Heart right ventricle (tissue), 16 donors: ENCODE measurements around the gene KRTAP12-1. TPM values are rescaled to one million over a fixed set of nuclear protein-coding genes. Genes with fewer than 3 reads are reported as not detected.
A peak's percentile ranks its signal among the peaks of the same experiment; 100 is the strongest.

Experiments used
- ATAC-seq, 8 donors: fragments of 200-7000 bp; cut with Tn5 transposase; one replicate each; pipeline ENCODE4 v1.9.1; 2020; ENCODE audit warnings: mild to moderate bottlenecking in 8 of 8, moderate library complexity in 8 of 8, moderate number of reproducible peaks in 1 of 8
- DNase-seq, 2 donors: peaks; one replicate each; pipeline ENCODE4 v3.0.0-alpha.2; 2020
- H3K27ac ChIP-seq, 10 donors: fragments of 200-600 bp; sonication (generic) in 2 of 10; one replicate each; pipeline versions ENCODE4 v1.5.0 to v1.8.0; 2020 to 2022; ENCODE audit warnings: mild to moderate bottlenecking in 3 of 10
- H3K27me3 ChIP-seq, 7 donors: fragments of 200-600 bp; one replicate each; pipeline ENCODE4 v1.8.0; 2021 to 2022; ENCODE audit warnings: mild to moderate bottlenecking in 2 of 7
- H3K36me3 ChIP-seq, 9 donors: fragments of 200-600 bp; sonication (generic) in 1 of 9; one replicate each; pipeline versions ENCODE4 v1.5.0 to v1.8.0; 2020 to 2022; ENCODE audit warnings: mild to moderate bottlenecking in 2 of 9
- H3K4me1 ChIP-seq, 9 donors: fragments of 200-600 bp; sonication (generic) in 1 of 9; one replicate each; pipeline versions ENCODE4 v1.5.0 to v1.8.0; 2020 to 2022; ENCODE audit warnings: mild to moderate bottlenecking in 4 of 9
- H3K4me3 ChIP-seq, 10 donors: fragments of 200-600 bp; sonication (generic) in 2 of 10; one replicate each; pipeline versions ENCODE4 v1.5.0 to v1.8.0; 2020 to 2022; ENCODE audit warnings: mild to moderate bottlenecking in 7 of 10, moderate library complexity in 2 of 10
- H3K9me3 ChIP-seq, 11 donors: fragments of 200-600 bp in 10 of 11; sonication (generic) in 2 of 11; one replicate each; pipeline versions ENCODE4 v1.5.0 to v1.8.0; 2013 to 2022; ENCODE audit warnings: mild to moderate bottlenecking in 2 of 11, control low read depth in 1 of 11, moderate library complexity in 1 of 11
- CTCF ChIP-seq, 9 donors: fragments of 200-600 bp; sonication (generic) in 2 of 9; IDR thresholded peaks; one replicate each; pipeline versions ENCODE4 v1.5.0 to v1.8.0; 2021 to 2022; ENCODE audit warnings: antibody characterized with exemption in 9 of 9, mild to moderate bottlenecking in 5 of 9, moderate library complexity in 1 of 9
- WGBS, 2 donors: extraction: QIAGEN DNeasy Blood & Tissue Kit; methylation state at CpG; one replicate each; pipeline ENCODE4 v1.1.7; 2013; ENCODE audit warnings: inconsistent platforms in 1 of 2; 5-methylcytosine and 5-hydroxymethylcytosine counted together
- intact Hi-C, 10 donors: fragments of 100-400 bp; cut with DNase I; formaldehyde crosslinking; loops; one replicate each; pipeline versions ENCODE4 v1.11.1 to v1.14.2; 2022
- polyA plus RNA-seq, 2 donors: library from polyadenylated mRNA; stranded (reverse); fragments of 200-250 nt; gene quantifications; one replicate each; pipeline ENCODE4 v1.2.3, GENCODE V29; 2013
- total RNA-seq, 10 donors: library from RNA; stranded (reverse); fragmentation: NEBNext Ultra II Directional in 3 of 10; extraction: Animal tissue kit (Norgen Biotek cat#: 25700) in 3 of 10; gene quantifications; one replicate each; pipeline versions ENCODE4 v1.2.1 to v1.2.4, GENCODE V29; 2021 to 2023
- donor health status: Arrhythmogenic right ventricular cardiomyopathy.
- donor health status: ischemic (EF 13 %, LVEDD 7.1; RV severe dilation, severe dysfunction).
- donor health status: healthy with polysubstance abuse.
- donor health status: DM: no; HTN: yes; CAD: no.
- donor health status: DM: no; HTN: no; CAD: no.
- donor health status: ischemic (EF 25% LVEDD 6.9; RV normal size, moderate dysfunction).
- donor health status: ischemic (EF 25% LVEDD 5.7; RV mildly dilated, moderate dysfunction).
- donor health status: healthy.
- donor health status: DM: yes; HTN: yes; CAD: no.
- donor health status: Ischemic cardiomyopathy.
- donor health status: ischemic (EF 35%, LVEDD 5.7; RV mildly dilated, moderate dysfunction).
- donor health status: nonischemic (EF 11% LVEDD 7.7; RV severe dilation, severe dysfunction).
- donor health status: DM: yes; HTN: yes; CAD: no.
- donor health status: PGD.
- donor health status: ischemic (EF 29% LVEDD 5.4; RV normal size, mild dysfunction).
- donor health status: nonischemic (EF 23%, LVEDD 6.1; RV moderate dilation, normal function).

The KRTAP12-1 gene
- total and polyA plus RNA-seq, 12 donors: not detected

DNA sequence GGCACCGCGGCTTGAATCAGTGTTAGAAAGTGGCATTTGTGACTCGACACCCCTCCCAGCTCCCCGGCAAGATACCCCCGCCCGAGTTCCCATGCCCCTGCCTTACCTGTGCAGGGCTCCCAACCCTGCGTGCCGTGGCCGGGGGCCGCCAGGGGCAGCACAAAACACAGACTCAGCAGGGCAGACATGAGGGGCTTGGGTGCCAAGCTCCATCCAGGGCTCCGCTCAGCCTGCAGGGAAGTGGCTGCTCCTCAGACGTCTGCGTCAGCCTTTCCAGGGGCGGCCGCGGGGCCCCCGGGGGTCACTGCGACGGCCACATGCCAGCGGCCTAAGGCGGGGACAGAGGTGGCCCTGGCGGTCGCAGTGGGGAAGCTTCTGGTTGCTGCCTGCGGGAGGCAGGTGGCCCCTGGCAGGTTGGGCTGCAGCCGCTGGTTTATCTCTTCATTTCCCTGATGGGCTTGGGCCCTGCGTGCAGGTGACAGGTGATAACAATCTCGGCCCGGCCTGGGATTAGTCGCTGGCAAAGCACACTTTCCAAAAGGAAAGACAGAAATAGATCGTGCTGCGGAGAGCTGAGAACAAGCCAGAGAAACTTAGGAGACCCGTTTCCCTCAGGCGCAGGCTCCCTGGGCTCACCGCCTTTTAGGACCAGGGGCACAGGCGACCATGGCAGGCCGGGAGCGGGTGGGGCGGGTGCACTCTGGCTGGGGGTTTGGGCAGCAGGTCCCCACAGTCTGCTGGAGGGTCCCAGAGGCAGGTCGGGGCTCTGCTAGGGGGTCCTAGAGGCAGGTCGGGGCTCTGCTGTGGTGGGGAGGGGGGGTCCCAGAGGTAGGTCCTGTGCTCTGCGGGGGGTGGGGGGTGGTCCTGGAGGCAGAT, 29.6 kb upstream of the KRTAP12-1 start, which contains the start of gene TSPEAR:
TSS of gene TSPEAR (minus strand) at position 246 of the 876 bp plus-strand sequence. CDS start at position 188, 58 bp downstream.
- H3K9me3 ChIP-seq: no peaks in the 10 kb centered on the region
- WGBS, 2 donors: 1 to 2% methylated on average over 40 to 41 of the region's 41 CpGs
- no peaks in the 10 kb centered on the region for H3K36me3 ChIP-seq
- intact Hi-C loops: no loop called here
- no peak within 1 kb of the TSS for H3K27ac ChIP-seq
- DNase-seq (no peak), ATAC-seq (peak in 2 of 8 donors; percentile 13 to 31)
- H3K4me3 ChIP-seq: peak within 1 kb of the TSS in 1 of 10 donors; percentile 7
- H3K27me3 ChIP-seq: peaks cover 0 to 98% (median 84%) of the 10 kb centered on the region in 7 donors
- peaks cover 0 to 38% (median 17%) of the 10 kb centered on the region in 9 donors for H3K4me1 ChIP-seq
- TF ChIP-seq CTCF (IDR thresholded peaks at IDR 0.05): no peak

- peaks cover 0 to 99% (median 92%) of the 10 kb centered on the region in 7 donors for H3K27me3 ChIP-seq
Observed at GRCh38 chr21:44710756-44711326, 28.9 kb upstream of the KRTAP12-1 start.

DNA sequence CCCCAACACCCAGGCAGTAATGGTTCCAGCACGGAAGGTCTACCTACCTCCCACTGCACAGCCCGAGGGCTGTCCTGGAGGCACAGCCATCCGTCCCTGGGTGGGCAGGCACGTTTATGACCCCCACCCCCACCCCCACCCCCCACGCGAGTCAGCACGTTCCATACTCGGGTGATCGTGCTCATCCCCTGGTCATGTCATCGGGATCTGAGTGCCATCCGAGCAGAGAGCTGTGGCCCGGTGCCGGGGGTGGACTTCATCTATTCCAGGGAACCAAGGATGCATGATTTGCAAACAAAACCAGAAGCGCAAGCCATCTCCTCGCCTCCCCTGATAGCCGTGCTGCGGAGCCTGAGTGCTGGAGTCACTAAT, 28.3 kb upstream of the KRTAP12-1 start:
- DNase-seq (no peak), ATAC-seq (no peak)
- Histone ChIP-seq H3K9me3 (no peaks in the 10 kb centered on the region), H3K36me3 (no peaks in the 10 kb centered on the region), H3K4me1 (peaks cover 0 to 39% (median 17%) of the 10 kb centered on the region in 9 donors), H3K27me3 (peaks cover 0 to 99% (median 93%) of the 10 kb centered on the region in 7 donors), H3K27ac (no peak overlapping the region), H3K4me3 (peak overlapping the region in 1 of 10 donors; percentile 25)
- no peak for TF ChIP-seq CTCF (IDR thresholded peaks at IDR 0.05)
- 3 to 4% methylated on average over 17 of the region's 17 CpGs for WGBS, 2 donors
- intact Hi-C loops: no loop called here

More at GRCh38 chr21:44710756-44711326, 28.9 kb upstream of the KRTAP12-1 start:
- TF ChIP-seq CTCF (IDR thresholded peaks at IDR 0.05): no peak
- Histone ChIP-seq H3K36me3 (no peaks in the 10 kb centered on the region), H3K4me1 (peaks cover 0 to 39% (median 17%) of the 10 kb centered on the region in 9 donors), H3K27ac (no peak overlapping the region), H3K9me3 (no peaks in the 10 kb centered on the region), H3K4me3 (peak overlapping the region in 1 of 10 donors; percentile 7)
- intact Hi-C loops: no loop called here
- DNase-seq (no peak), ATAC-seq (peak in 1 of 8 donors; percentile 9)
- 5 to 7% methylated on average over 20 of the region's 20 CpGs for WGBS, 2 donors

DNA sequence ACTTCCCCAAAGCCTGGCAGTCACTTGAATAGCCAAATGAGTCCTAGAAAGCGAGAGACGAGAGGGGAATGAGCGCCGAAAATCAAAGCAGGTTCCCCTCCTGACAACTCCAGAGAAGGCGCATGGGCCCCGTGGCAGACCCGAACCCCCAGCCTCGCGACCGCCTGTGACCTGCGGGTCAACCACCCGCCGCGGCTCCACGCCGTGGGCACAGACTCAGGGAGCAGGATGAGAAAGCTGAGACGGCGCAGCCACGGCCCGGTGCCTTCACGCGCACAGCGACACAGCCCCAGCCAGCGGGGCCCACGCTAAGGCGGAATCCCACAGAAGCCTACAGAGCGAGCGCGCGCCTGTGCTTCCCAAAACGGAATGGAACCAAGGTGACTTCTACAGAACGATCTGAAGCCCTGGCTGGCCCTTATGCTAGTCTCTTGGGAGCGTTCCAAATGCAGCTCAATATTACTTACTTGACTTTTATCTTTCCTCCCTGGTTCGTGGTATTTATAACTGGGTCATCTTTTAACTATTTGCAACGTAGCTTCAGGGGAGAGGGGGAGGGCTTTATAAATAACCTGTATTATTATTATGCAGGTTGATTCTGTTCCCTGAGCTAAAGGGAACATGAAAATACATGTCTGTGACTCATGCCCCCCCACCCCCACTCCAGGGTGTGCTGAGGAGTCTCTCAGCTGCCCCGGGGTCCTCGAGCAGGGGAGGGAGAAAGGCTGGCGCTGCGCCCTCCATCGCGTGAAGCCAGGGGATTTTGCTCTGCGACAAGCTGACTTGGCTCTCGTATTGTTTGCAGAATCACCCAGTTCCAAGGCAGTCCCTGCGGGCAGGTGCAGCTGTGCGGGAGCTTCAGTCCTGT, 27.7 kb upstream of the KRTAP12-1 start:
- intact Hi-C loops: no loop called here
- WGBS, 2 donors: 1 to 2% methylated on average over 45 of the region's 45 CpGs
- H3K36me3 ChIP-seq: no peaks in the 10 kb centered on the region
- peaks cover 0 to 39% (median 17%) of the 10 kb centered on the region in 9 donors for H3K4me1 ChIP-seq
- no peaks in the 10 kb centered on the region for H3K9me3 ChIP-seq
- H3K27me3 ChIP-seq: peaks cover 0 to 98% (median 89%) of the 10 kb centered on the region in 7 donors
- no peak for TF ChIP-seq CTCF (IDR thresholded peaks at IDR 0.05)
- H3K27ac ChIP-seq: peak overlapping the region in 1 of 10 donors; percentile 49
- DNase-seq (no peak), ATAC-seq (peak; percentile 17 to 72 (median 52))
- peak overlapping the region in 5 of 10 donors; percentile 9 to 26 (median 24) for H3K4me3 ChIP-seq
